AG08396 (cell line): ENCODE measurements around the gene G6PD.
A peak's percentile ranks its signal among the peaks of the same experiment; 100 is the strongest.

Source experiments
- DNase-seq: peaks from one replicate; pipeline ENCODE4 v3.0.0; 2012; ENCODE audit warnings: low spot score, mixed read lengths

G6PD gene

DNA sequence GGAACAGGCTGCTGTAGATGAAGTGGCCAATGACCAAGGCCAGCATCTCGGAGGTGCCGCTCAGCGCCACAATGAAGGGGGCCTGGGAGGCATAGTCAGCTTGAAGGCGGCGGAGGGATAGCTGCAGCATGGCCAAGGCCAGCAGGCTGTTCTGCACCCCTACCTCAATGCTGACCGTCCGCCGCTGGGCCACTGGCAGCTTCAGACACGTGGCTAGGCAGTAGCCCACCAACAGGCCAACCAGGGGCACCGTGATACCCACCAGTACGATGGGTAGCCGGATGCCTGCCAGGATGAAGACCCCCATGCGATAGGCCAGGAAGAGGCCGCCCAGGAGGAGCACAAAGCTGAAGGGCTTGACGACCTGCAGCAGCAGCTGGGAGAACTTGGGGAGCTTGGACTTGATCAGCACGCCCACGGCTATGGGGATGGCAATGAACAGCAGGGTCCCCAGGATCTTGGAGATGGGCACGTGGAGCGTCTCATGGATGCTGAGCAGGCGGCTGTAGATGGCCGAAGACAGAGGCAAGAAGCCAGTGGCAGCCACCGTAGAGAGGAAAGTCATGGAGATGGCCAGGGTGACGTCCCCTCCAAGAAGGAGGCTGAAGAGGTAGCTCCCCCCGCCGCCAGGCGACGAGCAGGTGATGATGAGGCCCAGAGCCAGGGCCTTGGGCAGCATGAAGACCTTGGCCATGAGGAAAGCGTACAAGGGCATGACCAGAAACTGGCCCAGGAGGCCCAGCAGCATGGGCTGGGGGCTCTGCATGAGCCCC lies 58.9 kb downstream of the G6PD start:
- DNase-seq = no peak

DNA sequence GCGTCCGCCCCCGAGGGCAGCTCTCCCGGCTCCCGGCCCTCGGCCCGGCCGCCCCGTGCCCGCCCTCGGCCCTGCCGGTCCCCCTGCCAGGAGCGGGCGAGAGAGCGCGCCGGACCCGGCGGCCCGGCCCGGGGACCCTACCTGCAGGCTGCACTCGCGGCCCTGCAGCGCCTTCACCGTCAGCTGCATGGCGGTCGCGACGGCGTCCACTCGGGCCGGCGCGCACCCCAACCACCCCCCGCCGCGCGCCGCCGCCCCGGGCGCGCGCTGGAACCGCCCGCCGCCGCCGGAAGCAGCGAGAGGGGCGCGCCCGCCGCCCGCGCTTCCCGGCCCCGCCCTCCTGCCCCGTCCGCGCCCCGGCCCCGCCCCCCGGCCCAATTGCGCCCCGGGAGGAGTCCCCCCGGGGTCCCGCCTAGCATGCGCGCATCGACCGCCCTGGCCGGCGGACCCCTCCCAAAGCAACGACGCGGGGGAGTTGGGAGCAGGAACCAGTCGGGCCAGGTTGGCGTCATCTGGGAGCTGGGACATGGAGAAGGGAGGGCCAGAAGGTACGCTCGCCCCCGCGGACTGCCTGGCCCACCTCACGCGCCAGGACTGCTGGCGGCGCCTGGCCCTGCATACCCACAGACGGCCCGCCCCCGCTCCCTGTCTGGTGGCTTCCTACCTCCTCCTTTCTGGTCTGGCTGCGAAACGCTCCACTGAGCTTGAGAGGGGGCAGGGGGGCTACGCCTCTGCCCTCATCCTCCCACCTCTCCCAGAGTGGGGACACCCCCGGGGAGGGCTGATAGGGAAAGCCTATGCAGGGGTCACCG lies 60.0 kb downstream of the G6PD start, which contains the start of gene UBL4A:
UBL4A (minus strand) TSS at position 220 of the 812 bp plus-strand sequence; CDS start at position 189, 31 bp downstream.
- DNase-seq = peak; percentile 69

DNA sequence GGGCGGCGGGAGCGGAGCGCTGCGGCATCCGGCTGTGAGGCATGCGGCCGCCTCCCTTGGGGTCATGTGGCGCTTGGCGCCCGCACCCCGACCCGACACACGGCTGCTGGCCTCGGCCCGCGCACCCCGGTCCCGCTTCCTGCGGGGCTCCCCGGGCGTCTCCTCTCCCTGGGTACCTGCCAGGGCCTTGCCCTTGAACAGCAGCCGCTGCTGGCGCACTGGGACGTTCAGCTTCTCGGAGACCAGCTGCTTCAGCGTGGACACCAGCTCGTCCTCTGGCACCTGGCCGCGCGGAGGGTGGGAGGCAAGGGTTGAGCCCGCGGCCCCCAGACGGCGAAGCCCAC lies 60.6 kb downstream of the G6PD start:
- no peak for DNase-seq

DNA sequence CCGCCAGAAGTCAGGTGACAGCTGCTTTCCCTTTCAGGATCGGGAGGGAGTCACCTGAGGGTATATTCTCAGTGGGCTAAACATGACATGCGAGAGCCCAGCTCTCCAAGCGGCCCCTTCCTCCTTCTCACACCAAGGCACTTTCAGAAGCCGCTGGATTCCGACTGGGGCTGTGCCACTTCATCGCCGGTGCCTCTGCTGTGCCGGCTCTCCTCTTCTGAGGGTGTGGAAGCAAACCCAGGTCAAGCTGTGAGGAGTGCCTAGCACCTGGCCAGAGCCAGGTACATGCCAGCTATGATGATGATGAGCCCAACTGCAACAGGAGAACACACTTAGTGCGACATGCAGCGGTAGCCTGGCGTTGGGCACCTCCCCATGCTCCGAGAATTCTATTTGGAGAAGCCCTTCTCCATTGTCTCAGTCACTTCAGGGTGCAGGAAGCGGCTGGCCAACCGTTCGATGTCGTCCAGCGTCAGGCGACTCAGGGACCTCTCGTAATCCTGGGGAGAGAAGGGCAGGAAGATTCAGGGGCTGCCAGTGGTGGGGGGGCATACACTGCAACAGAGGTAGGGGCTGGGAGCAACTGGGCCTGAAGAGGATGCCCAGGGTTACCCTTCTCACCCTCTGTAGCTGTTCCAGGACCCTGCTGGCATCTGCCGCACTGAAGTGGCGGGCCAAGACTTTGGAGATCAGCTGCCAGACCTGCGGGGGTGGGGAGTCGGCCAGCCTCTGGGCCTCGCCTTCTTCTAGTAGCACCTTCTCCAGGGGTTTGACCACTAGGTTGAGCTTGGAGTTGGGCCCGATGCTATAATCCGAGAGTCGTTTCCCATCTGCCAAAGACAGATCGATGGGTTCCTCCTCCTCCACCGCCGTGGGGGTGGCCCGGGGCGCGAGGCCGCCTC lies 61.2 kb downstream of the G6PD start:
- no peak for DNase-seq

DNA sequence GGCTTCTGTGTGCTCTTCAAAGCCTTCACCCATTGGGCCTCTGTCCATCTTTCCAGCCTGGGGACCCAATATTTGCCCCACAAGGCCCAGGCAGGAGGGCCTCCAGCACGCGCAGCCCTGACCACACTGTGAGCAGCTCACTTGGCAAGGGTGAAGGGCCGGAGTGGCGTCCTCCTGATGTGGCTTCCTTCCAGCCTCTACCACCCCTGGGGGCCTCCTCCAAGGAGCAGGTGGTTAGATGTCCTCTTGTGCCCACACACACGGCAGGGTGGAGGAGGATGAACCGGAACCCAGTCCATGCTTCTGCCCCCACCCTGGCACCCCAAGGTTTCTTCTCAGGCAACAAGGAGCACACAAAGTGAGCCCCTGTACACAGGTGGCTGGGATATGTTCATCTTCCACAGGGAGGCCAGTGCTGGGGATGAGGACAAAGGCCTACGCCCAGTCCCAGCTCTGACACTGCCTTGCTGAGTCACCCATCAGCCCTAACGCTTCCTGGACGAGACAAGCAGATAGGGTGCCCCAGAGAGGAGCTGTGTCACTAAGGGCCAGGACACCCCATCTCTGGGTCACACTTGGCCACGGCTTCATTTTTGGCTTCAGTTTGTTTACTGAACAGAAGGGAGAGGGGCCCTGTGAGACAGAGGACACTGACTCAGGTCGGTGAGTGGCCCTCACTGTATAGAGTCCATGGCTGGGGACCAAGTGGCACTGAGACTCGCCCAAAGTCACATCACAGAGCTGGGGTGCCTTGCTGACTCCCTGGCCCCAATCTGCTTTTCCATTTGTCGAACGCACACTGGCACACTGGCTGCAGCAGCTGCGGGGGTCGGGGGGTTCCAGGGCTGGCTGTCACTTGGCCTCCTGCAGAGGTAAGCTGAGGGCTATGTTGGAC lies 62.1 kb downstream of the G6PD start:
- DNase-seq = no peak

DNA sequence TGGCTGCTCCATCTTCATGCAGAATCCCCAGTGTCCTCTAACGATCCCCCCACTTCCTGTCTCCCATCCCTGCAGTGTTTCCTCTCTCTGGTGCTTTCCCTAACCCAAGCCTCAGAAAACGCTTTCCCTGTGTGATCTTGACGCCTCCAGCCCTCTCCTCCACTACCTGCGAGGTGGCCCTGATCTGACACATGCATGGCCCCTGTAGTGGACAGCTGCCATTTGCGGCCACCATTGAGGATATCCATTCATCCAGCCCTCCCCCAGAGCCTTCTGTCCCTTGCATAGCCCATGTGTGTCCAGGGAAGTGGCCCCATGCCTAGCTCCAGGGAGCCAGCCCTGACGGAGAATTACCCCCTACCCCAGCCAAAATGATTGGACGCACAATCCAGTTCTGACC lies 63.3 kb downstream of the G6PD start:
- DNase-seq = no peak

DNA sequence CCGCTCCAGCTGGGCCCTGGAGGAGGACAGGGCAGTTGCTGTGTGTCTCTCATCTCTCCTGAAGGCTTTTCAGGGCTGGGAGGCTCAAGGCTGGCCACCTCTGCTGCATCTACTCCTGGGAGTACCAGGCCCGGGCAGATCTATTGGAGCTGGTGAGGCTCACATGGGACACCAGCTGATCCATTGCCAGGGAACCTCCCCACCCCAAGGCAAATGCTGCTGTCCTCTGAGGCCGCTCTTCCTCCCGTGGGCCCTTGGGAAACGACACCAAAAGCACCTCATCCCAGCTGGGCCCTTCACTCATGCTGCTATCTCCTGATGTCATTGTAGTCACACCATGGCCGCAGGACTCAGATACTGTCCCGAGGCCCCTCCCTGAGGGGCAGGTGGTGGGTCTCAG lies 63.9 kb downstream of the G6PD start:
- no peak for DNase-seq

DNA sequence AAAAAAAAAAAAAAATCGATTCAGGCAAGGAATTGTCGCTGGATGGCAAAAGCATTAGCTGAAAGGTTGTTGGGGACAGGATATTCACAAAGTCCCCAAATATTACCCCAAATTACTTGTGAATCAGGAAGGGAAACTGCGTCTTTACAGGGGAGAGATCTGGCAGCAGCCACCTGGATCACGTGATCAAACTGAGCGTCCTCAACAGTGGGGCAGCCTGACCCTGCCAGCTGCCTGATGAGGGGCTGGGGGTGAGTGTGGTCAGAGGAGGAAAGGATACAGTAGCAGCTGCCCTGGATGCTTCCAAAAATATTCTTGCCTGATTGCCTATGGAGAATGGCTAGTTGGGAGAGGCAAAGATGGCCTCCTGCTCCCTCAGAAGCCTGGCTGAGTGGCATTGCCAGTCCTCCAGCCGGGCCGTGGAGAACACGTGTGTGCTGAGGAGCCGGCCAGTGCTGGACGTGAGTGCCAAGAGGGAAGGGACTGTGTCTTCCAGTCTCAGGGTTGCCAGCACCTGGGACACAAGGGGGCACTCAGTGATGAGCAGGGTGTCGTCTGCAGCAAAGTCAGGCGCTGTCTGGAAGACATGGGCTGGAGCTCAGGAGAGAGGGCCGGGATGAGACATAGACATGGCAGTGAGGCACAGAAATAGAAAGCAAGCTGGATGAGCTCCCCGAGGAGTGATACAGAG lies 64.6 kb downstream of the G6PD start:
- DNase-seq = no peak
